ENCODE results near the gene MYMX.
"Not testable (repeated sequence)": the region's sequence is repeated elsewhere in the genome, so short reads cannot be mapped to it uniquely, and the experiment has no call there.

Gene MYMX

GRCh38 chr6:44188819-44189218 is 27.9 kb upstream of the MYMX start:
- DNase-seq = no peak

- no peak for DNase-seq
These were observed 27.5 kb upstream of the MYMX start for GRCh38 chr6:44189257-44189656.

- DNase-seq = no peak
These were observed 26.0 kb upstream of the MYMX start for GRCh38 chr6:44190715-44191114.

DNA sequence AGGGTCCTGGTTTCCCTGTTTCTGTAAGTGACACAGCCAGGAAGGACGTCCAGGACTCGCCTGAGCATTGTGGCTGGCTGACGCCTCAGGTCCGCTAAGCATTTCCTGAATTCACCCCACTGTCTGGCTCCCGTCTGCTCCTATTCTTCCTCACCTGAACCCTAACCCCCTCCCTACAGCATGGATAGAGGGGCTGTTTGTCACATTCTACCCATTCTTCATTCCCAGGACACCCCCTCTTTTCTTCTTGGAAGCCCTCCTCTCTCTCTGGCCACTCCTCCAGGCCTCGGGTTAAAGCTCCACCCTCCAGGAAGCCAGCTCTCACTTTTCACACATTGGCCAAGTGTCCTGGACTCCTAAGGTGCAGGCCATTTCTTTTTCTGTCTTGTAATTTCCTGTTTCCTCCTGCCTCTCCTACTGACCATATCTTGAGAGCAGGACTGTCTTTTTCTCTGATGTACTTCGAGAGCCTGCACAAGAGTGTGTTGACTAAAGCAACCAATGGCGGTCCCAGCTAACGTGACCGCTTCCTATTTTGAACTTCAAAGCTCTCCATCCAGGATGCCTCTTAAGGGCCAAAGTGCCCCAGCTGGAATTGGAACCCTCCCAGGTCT is 24.2 kb upstream of the MYMX start:
- DNase-seq = no peak

DNA sequence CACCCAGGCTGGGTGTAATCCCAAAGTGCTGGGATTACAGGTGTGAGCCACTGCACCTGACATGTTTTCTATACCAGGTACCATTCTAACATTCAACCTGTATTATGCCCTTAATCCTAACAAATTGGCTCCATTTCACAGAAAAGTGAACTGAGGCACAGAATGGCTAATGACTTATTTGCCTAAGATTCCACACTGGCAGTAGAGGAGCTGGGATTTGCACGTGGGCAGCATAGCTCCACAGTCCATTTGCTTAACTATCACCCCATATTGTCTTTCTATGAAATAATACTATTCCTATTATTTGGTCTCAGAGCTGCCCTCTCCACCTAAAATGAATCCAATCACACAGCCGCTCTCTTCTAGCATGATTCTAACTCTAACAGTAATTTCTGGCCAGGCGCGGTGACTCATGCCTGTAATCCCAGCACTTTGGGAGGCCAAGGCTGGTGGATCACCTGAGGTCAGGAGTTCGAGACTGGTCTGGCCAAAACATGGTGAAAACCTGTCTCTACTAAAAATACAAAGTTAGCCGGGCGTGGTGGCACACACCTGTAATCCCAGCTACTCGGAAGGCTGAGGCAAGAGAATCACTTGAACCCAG is 23.3 kb upstream of the MYMX start:
- DNase-seq = no peak

GRCh38 chr6:44194326-44194725 is 22.4 kb upstream of the MYMX start:
- DNase-seq = no peak

DNA sequence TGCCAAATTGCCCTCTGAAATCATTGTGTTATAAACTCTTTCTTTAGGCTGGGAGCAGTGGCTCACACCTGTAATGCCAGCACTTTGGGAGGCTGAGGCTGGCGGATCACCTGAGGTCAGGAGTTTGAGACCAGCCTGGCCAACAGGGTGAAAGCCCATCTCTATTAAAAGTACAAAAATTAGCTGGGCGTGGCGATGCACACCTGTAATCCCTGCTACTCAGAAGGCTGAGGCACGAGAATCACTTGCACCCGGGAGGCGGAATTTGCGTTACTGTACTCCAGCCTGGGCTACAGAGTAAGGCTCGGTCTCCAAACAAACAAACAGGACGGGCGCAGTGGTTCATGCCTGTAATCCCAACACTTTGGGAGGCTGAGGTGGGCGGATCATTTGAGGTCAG is 20.4 kb upstream of the MYMX start:
- not testable (repeated sequence) for DNase-seq

DNA sequence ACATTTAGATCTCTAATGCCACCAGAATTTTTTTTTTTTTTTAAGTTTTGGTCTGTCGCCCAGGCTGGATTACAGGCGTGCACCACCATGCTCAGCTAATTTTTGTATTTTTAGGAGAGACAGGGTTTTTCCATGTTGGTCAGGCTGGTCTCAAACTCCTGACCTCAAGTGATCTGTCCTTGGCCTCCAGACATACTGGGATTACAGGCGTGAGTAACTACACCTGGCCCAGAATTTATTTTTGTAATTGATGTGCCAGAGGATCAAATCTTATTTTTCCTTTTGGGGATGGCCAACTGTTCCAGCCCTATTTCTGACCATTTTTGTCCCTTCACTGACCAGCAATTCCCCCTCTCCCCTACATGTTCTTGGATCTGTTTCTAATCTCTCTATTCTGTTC is 18.0 kb upstream of the MYMX start:
- no peak for DNase-seq

- DNase-seq = no peak
These were observed 16.8 kb upstream of the MYMX start for GRCh38 chr6:44199883-44200282.

GRCh38 chr6:44201200-44201599 is 15.5 kb upstream of the MYMX start:
- no peak for DNase-seq

- DNase-seq = no peak
These were observed 15.0 kb upstream of the MYMX start for GRCh38 chr6:44201638-44202303.

DNA sequence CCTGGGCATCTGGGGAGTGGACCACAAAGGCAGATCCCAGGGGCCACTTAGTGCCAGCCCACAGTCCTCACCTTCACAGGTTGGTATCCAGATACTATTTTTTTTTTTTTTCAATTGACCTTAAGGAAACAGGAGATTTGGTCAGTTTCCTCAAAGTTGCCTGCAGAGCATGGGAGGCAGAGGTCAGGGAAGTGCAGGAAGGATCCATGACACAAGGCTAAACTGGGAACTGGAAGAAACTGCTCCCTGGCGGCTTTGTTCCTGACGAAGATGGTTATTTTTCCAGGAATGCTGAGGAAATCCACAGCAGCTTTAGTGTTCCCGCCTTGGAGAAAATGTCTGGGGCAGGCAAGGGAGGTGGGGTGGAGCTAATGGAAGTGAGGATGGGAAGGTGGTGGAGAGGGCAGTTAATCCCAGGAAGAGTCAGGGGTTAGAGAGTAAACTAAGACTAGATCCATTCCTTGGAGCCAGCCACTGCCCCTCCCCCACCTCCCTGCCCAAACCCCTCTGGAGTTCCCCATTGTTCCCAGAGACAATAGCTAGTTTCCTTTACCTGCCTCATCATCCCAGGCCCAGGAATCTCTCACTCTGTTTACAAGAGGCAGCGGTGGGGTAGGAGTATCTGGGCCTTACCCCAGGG is 14.3 kb upstream of the MYMX start:
- DNase-seq = no peak

GRCh38 chr6:44202972-44203750 is 13.6 kb upstream of the MYMX start:
- DNase-seq = no peak

- no peak for DNase-seq
These were observed 12.8 kb upstream of the MYMX start for GRCh38 chr6:44203955-44204354.

DNA sequence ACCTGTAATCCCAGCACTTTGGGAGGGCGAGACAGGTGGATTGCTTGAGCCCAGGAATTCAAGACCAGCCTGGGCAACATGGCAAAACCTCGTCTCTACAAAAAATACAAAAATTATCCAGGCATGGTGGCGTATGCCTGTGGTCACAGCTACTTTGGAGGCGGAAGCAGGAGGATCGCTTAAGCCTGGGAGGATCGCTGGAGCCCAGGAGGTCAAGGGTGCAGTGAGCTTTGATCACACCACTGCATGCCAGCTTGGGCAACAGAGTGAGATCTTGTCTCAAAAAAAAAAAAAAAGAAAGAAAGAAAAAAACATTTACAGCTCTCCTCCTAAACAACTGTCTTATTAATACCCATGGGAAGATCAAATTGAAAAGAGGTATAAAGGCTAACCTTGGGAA is 8.8 kb upstream of the MYMX start:
- DNase-seq = no peak

DNA sequence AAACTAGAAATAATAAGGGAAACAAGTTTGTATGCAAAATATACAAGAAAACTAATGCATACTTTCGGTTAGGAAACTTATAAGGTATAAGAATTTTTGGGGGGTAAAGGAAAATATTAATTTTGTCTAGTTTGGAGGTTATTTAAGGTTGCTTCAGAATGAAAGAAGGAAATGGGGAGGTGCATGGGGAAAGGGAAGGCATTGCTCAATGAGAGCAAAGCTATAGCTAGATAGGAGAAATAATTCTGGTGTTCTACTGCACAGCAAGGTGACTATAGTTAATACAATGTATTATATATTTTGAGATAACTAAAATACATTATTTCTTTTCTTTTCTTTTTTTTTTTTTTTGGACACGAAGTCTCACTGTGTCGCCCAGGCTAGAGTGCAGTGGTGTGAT is 5.4 kb upstream of the MYMX start:
- DNase-seq = no peak

GRCh38 chr6:44214307-44214706 is 2.4 kb upstream of the MYMX start:
- DNase-seq = no peak

GRCh38 chr6:44217332-44218143 is 812 bp downstream of the MYMX start:
- no peak for DNase-seq

DNA sequence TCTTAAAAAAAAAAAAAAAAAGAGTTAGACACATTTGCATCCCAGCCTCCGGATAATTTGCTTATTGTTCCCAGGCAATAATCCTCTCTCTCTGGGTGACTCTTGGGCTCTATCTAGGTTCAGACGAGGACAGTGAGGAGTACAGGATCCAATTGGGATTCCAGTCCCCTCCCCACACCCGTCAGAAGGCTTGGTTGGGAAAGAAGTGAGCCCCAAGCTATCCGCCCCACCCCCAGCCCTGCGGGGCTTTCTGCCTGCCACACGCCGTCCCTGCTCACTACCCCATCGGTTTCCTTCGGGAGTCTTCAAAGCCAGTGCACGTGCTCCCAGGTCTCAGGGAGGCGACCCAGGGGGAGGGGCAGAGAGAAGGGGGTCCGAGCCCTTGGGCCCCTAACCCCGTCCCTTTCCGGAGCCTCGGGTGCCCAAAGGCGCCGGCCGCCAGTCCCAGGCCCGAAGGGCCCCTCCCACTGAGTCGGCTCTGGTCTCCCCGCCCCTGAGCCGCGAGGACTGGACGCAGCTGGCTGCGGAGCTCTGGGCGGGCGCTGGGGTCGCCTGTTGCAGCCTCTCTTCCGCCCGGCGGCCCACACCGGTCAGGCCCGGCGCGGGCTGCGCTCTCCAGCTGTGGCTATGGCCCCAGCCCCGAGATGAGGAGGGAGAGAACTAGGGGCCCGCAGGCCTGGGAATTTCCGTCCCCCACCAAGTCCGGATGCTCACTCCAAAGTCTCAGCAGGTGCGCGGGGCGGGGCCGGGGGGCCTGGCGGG is 2.5 kb downstream of the MYMX start:
- peak; percentile 54 for DNase-seq

- no peak for DNase-seq
These were observed 3.4 kb downstream of the MYMX start for GRCh38 chr6:44219815-44220784.
